GM12872 (cell line): ENCODE data around the gene SPPL2C.

ENCODE experiments used
- CTCF ChIP-seq: IDR thresholded peaks from 3 replicates; pipeline ENCODE4 v1.5.1; 2011; ENCODE audit warnings: low read depth, mild to moderate bottlenecking, low read length, moderate library complexity; ENCODE audit not compliant: insufficient read depth

SPPL2C gene

GRCh38 chr17:45893725-45894021 lies 49.0 kb downstream of the SPPL2C start:
- no peak for TF ChIP-seq CTCF

- peak; percentile 91 for TF ChIP-seq CTCF
Measured at GRCh38 chr17:45894022-45894784, 49.5 kb downstream of the SPPL2C start, which contains the start of gene MAPT. Gene MAPT, plus strand, starts transcription at chr17:45894554. Its CDS starts 67,784 bp downstream, at chr17:45962338.

- TF ChIP-seq CTCF = no peak
Measured at GRCh38 chr17:45895304-45895968, 50.8 kb downstream of the SPPL2C start.

- TF ChIP-seq CTCF = no peak
Measured at GRCh38 chr17:45895969-45896785, 51.5 kb downstream of the SPPL2C start.
